Progenitor cell of endocrine pancreas (in vitro differentiated cells): ENCODE measurements around the gene SYDE2. TPM values are rescaled to one million over a fixed set of nuclear protein-coding genes. Genes with fewer than 3 reads are reported as not detected.
"Not testable (repeated sequence)": the region's sequence is repeated elsewhere in the genome, so short reads cannot be mapped to it uniquely, and the experiment has no call there.

Experiments used
- DNase-seq: peaks from one replicate; pipeline ENCODE4 v3.0.0; 2021; ENCODE audit warnings: low spot score; ENCODE audit not compliant: unreplicated experiment
- H3K27ac Mint-ChIP-seq: 2 replicates; pipeline ENCODE4 v1.8.0; 2021; ENCODE audit warnings: mild to moderate bottlenecking, moderate library complexity, mixed read lengths
- H3K27me3 Mint-ChIP-seq: 2 replicates; pipeline ENCODE4 v1.8.0; 2021; ENCODE audit warnings: mixed read lengths
- H3K36me3 Mint-ChIP-seq: 2 replicates; pipeline ENCODE4 v1.8.0; 2022; ENCODE audit warnings: mixed read lengths; ENCODE audit not compliant: insufficient read depth
- H3K4me1 Mint-ChIP-seq: 2 replicates; pipeline ENCODE4 v1.8.0; 2021; ENCODE audit warnings: low read depth, mixed read lengths
- H3K4me3 Mint-ChIP-seq: 2 replicates; pipeline ENCODE4 v1.8.0; 2021; ENCODE audit warnings: low read depth, mild to moderate bottlenecking, moderate library complexity, mixed read lengths
- H3K9me3 Mint-ChIP-seq: 2 replicates; pipeline ENCODE4 v1.8.0; 2021; ENCODE audit warnings: low read depth, mixed read lengths
- total RNA-seq: library from RNA; stranded (reverse); gene quantifications from 2 replicates; pipeline ENCODE4 v1.2.1, GENCODE V29; 2021
- TF ChIP-seq, protein P1 (sequence below): fragments of 200-600 bp; sonication (generic); IDR thresholded peaks from one replicate; pipeline ENCODE4 v1.5.0; 2021; ENCODE audit warnings: antibody characterized with exemption, mild to moderate bottlenecking; ENCODE audit not compliant: unreplicated experiment

Gene SYDE2
- total RNA-seq, 1 donor from 2014 or later = 24.2 TPM

- H3K4me3 Mint-ChIP-seq = no peak overlapping the region
- H3K27me3 Mint-ChIP-seq = no peaks in the 10 kb centered on the region
- no peak for DNase-seq
- H3K9me3 Mint-ChIP-seq = no peaks in the 10 kb centered on the region
- H3K27ac Mint-ChIP-seq = peak overlapping the region; percentile 26
- TF ChIP-seq, protein P1, sequence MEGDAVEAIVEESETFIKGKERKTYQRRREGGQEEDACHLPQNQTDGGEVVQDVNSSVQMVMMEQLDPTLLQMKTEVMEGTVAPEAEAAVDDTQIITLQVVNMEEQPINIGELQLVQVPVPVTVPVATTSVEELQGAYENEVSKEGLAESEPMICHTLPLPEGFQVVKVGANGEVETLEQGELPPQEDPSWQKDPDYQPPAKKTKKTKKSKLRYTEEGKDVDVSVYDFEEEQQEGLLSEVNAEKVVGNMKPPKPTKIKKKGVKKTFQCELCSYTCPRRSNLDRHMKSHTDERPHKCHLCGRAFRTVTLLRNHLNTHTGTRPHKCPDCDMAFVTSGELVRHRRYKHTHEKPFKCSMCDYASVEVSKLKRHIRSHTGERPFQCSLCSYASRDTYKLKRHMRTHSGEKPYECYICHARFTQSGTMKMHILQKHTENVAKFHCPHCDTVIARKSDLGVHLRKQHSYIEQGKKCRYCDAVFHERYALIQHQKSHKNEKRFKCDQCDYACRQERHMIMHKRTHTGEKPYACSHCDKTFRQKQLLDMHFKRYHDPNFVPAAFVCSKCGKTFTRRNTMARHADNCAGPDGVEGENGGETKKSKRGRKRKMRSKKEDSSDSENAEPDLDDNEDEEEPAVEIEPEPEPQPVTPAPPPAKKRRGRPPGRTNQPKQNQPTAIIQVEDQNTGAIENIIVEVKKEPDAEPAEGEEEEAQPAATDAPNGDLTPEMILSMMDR = no peak
- H3K4me1 Mint-ChIP-seq = peaks cover 28% of the 10 kb centered on the region
- no peaks in the 10 kb centered on the region for H3K36me3 Mint-ChIP-seq
Observed at GRCh38 chr1:85144351-85144750, 56.5 kb downstream of the SYDE2 start.

GRCh38 chr1:85142753-85143152 is 58.1 kb downstream of the SYDE2 start:
- no peak overlapping the region for H3K27ac Mint-ChIP-seq
- H3K27me3 Mint-ChIP-seq = no peaks in the 10 kb centered on the region
- H3K4me3 Mint-ChIP-seq = no peak overlapping the region
- H3K9me3 Mint-ChIP-seq = no peaks in the 10 kb centered on the region
- TF ChIP-seq, protein P1 = no peak
- H3K4me1 Mint-ChIP-seq = peaks cover 31% of the 10 kb centered on the region
- no peaks in the 10 kb centered on the region for H3K36me3 Mint-ChIP-seq
- DNase-seq = no peak

GRCh38 chr1:85138439-85138838 is 62.4 kb downstream of the SYDE2 start:
- peaks cover 13% of the 10 kb centered on the region for H3K4me1 Mint-ChIP-seq
- not testable (repeated sequence) for H3K27ac Mint-ChIP-seq, H3K27me3 Mint-ChIP-seq, DNase-seq, H3K36me3 Mint-ChIP-seq, H3K4me3 Mint-ChIP-seq, H3K9me3 Mint-ChIP-seq

DNA sequence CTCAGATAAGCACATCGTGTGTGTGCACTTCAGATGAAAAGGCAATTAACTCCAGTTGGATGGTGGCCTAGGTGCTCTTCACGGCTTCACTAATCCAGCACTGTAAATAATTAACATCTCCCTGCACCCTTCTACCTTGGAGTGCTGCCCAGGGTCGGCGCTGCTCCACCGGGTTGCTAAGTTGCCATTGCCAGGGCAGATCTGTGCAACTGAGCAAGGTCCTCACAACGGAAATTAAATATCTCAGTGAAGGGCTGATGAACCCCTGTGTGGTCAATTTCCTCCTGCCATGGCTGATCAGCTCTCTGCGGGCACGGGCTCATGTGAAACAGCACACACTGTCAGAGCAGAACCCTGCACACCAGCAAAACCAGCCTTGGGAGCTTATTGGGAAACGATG is 63.2 kb downstream of the SYDE2 start:
- Mint-ChIP-seq H3K4me3 (no peak overlapping the region), H3K4me1 (peaks cover 13% of the 10 kb centered on the region), H3K27ac (peak overlapping the region; percentile 14), H3K36me3 (no peaks in the 10 kb centered on the region), H3K27me3 (no peaks in the 10 kb centered on the region), H3K9me3 (no peaks in the 10 kb centered on the region)
- DNase-seq = peak; percentile 19
- TF ChIP-seq, protein P1 = no peak

GRCh38 chr1:85135392-85135798 is 65.4 kb downstream of the SYDE2 start:
- TF ChIP-seq, protein P1 = no peak
- H3K36me3 Mint-ChIP-seq = no peaks in the 10 kb centered on the region

GRCh38 chr1:85134583-85135391 is 66.0 kb downstream of the SYDE2 start:
- Mint-ChIP-seq H3K4me1 (peaks cover 13% of the 10 kb centered on the region), H3K9me3 (no peaks in the 10 kb centered on the region), H3K36me3 (no peaks in the 10 kb centered on the region), H3K4me3 (no peak overlapping the region), H3K27me3 (no peaks in the 10 kb centered on the region), H3K27ac (no peak overlapping the region)
- DNase-seq = no peak
- TF ChIP-seq, protein P1 = no peak

More at GRCh38 chr1:85135392-85135798, 65.4 kb downstream of the SYDE2 start:
- Mint-ChIP-seq H3K27me3 (no peaks in the 10 kb centered on the region), H3K4me1 (peaks cover 13% of the 10 kb centered on the region), H3K9me3 (no peaks in the 10 kb centered on the region), H3K27ac (no peak overlapping the region), H3K4me3 (no peak overlapping the region)
- DNase-seq = no peak
